Breast epithelium (tissue), 3 donors: ENCODE measurements around the gene ZFPL1.

Experiments used
- POLR2A ChIP-seq: fragments of 450-650 bp; IDR thresholded peaks from one replicate; pipeline ENCODE4 v1.6.1; 2016; ENCODE audit warnings: antibody characterized with exemption, mild to moderate bottlenecking, moderate library complexity
- POLR2AphosphoS5 ChIP-seq, 3 donors: sonication (generic); formaldehyde crosslinking; IDR thresholded peaks; one replicate each; pipeline ENCODE4 v1.6.1; 2017; ENCODE audit warnings: antibody characterized with exemption in 3 of 3

DNA sequence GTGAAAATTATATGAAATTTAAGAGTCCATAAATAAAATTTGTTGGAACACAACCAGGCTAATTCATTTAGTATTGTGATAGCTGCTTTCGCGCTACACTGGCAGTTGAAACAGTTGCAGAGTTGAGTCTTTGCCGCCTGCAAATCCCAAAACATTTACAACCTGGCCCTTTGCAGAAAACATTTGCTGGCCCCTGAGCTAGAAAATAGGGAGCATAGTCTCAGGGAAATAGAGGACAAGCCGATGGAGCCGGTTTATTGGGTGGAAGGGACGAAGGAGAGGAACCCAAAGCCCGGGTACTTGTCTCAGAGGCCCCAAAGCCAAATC lies 43.5 kb upstream of the ZFPL1 start:
- TF ChIP-seq POLR2AphosphoS5 (IDR thresholded peaks at IDR 0.05), result no peak
- no peak for TF ChIP-seq POLR2A
